ENCODE measurements around the gene ATAT1.
A peak's percentile ranks its signal among the peaks of the same experiment; 100 is the strongest.

The ATAT1 gene

GRCh38 chr6:30684386-30685156, 57.9 kb downstream of the ATAT1 start:
- peak; percentile 56 to 58 for DNase-seq

DNA sequence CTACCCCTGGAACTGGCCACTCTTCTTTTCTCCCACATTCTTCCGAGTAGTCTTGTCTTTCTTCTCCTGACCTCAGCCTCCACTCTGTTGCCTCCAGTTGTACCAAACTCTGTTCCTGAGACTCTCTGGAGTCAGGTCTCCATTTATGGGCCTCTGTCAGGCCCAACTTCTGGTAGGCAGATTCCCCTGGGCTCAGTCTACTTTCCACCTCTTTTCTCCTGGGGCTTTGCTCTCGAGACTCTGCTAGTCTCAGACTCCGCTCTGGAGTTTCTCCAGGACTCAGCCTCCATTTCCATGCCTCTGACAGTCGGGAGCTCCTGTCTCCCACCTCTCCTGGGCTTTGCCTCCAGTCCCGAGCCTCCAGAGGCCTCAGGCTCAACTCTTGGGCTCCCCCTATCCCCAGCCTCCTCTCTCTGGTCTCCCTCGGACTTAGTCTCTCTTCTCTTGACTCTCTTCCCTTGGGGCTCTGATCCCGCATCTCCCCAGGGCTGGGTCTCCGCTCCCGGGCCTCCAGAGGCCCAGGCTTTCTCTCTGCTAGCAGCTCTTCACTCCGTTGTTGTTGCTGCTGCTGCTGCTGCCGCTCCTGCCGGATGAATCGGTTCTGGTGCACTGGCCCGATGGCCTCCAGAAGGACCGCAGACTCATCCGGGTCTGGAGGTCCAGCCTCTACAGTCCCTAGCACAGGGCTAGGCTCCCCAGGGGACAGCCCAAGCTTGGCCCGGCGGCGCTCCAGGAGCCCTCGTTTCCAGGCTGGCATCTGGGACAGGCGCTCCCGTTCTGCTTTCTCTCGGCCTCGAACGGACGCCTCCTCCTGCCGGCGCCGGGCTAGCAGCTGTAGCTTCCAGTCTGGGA, 58.7 kb downstream of the ATAT1 start:
- peak in 1 of 2 donors; percentile 42 for DNase-seq

DNA sequence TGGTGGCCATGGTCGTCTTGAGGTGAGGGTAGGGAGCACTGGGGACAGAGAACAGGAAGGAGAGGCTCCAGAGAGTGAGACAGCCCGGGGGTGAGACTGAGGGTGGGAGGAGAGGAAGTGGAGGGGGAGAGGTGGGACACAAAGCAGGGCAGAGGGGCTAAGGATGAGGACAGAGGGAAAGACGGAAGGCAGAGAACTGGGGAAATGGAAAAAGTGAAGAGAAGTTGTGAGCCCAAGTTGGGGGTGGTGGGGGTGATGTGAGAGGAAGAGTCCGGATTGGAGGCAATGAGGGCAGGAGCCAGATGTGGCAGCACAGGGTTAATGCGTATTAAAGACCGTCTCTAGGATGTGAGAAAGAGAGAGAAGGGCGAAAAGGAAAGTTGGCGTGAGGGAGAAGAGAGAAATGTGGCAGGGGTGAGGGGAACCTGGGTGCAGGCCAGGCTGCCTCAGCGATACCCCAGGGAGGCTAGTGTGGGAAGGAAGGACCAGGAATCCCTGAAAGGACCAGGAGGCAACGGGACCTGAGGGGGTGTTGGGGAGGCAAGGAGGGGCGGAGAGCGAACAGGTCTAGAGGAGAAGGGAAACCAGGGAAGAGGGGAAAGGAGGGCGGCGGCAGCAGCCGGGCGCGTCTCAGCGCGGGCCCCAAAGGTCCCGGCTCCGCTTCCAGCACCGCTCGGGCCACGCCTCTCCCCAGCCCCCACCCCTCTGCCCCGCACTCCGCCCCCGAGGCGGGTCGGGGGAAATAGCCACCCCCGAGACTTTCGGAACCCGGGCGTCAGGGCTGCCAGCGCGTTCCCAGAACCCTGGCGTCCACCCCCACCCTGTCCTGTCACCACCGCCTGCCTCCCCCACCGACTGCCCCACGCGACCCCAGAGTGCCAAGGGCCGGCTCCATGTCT, 59.6 kb downstream of the ATAT1 start, which contains the start of gene PPP1R18:
Gene PPP1R18 (minus strand): TSS at position 637 of the 899 bp plus-strand sequence. CDS start 627 bp downstream, at position 10.
- DNase-seq, result peak; percentile 80 to 83

DNA sequence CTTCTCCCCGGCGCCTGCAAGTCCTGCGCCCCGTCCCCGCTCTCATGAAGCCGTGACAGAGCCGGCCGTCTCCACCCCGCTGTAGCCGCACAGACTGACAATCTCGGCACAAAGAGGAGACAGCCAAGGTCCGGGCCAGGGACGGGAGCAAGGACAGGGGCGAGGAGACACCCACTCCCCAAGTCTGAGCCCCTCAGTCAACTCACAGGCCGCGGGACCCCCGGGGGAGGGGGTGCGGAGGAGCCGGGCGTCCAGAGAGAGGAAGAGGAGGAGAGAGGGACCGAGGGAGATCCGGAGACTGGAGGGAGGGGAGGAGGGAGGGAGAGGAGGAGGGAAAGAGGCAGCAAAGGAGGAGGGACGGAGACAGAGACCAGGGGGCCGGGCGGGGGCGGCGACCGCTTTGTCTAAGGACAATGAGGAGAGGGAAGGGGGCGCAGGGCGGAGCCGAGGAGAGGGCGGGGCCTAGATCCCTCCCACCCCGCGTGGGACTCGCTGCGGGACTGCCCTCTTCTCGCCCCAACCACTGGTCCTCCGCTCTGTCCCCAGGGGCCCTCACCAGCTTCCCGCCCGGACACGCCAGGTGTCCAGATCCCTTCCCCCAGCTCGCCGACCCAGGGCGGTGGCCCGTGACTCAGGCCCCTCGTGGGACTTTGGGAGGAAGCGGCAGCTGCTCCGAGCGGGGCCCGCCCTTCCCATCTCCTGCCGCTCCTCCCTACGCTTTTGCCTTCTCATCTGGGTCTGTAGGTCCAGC, 60.4 kb downstream of the ATAT1 start:
- DNase-seq, result peak; percentile 79 to 88

DNA sequence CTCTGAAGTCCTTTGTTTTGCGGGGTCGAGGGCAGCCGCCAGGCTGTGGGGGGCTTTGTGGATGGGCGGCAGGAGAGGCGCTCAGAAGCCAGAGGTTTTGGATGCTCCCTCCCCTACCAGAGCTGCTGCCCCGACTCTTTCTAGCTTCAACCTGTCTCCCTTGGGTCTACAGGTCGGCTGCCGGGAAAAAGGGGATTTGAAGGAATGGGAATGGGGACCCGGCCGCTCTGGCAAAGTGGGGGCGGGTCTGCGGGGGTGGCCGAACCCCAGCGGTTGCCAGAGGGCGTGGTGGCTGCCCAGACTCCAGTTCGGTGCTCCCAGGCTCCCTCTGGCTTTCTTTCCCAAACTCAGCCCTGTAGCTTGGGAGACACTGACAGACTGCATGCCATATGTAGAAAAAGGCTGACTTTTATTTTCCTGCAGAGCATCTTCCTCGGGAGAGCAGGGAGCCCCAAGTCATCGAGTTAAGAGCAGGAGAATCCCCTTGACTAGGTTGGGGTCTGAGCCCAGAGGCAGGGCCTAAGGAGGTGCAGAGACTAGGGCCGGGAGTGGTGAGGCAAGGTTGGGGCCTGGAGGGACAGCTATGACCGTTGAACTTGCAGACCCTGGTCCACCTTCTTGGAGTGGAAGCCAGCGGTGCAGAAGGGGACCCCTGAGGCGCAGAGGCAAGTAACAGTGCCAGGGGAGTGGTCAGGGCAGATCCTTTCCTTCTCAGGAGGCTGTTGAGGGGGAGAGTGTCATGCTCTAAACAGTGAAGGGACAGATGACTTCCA, 61.2 kb downstream of the ATAT1 start:
- DNase-seq, result no peak

GRCh38 chr6:30688569-30688968, 61.9 kb downstream of the ATAT1 start:
- DNase-seq, result peak in 1 of 2 donors; percentile 43

DNA sequence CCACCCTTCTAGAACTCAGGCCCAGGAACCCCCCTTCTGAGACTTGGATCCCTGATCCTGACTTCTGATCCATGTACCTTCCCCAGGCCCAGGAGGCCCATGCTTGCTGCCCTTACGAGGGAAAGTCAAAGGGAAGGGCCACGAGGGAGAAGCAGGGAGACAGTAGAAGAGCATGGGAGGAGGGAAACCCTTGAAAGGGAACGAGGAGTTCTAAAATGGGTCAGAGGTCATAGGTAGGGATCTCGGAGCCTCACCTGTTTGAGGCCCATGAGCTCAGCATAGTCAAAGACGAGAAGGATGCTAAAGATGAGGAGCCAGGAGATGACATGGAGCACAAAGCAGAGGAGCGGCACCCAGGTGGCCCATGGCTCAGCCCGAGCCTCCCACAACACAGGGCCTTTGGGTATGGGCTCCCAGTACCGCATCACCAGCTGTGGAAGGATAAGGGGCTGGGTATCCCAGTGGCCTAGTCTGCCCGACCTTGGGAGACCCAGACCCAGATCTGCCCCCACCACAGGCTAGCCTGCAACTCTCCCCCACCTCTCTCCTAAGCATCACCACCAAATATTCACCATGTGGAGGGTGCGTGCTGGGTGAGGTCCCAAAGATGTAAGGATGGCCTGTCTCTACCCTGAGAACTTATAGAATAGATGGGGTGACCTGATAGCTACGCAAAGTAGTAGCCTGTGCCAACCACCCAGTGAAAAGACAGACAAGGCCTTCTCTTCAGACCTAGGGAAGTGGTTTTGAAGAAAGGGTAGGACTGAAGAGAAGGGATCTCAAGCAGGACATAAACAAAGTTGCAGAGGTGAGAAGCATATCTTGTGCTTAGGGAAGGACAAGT, 62.6 kb downstream of the ATAT1 start:
- DNase-seq, result no peak

DNA sequence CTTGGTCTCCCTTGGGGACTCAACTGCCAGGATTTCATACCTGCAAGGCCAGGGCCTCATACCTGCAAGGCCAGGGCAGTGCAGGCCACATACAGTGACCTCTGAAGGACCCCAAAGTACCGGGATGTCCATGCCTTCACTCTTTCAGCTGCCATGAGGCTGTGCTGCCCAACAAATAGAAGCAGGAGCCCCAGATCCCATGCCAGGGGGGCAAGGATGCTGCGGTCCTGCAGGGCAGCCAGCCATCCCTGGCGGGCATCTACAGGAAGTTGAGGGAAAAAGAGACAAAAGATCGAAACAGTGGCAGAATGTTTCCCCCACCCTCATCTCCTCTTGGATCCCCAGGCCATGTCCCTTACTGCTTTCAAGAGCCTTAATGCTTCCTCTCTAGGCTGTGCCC, 63.3 kb downstream of the ATAT1 start:
- DNase-seq, result no peak

DNA sequence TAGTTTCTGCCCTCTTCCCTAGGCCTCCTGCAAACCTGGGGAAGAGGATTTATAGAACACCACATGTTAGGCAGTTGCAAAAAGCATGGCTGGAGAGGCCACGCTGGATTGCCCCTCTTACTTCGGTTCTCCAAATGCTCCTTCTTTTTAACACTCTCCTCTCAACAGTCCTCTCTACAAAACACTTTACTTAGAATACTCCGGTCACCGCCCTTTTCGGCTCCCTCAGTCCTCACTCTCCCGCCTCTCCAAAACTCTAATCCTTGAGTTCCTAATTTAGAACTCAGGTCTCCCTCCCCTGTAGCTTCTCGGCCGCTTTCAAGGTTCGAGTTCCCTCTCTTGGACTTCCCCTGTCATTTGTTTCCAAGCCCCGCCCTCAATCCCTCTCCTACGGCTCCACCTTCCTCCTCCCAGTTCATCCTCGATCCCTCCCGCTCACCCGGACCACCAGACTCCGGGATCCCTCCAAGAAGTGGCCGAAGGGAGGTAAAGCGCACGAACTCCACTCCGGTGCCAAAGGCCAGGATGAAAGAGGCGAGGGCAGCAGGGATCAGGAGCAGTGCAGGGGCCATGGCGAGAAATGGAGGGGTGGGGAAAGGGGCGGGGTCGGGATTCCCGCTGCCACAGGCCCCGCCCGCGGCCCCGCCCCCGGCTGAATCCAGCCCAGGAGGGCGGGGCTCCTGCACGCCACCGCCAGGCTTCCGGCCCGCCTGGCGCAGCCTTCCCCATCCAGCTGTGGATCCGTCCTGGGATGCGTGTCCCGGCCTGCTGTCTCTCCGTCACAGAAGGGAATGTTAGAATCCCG, 63.9 kb downstream of the ATAT1 start, which contains the start of gene NRM:
Gene NRM (minus strand): TSS at position 582 of the 805 bp plus-strand sequence. CDS start 10 bp downstream, at position 572.
- peak; percentile 59 to 69 for DNase-seq

DNA sequence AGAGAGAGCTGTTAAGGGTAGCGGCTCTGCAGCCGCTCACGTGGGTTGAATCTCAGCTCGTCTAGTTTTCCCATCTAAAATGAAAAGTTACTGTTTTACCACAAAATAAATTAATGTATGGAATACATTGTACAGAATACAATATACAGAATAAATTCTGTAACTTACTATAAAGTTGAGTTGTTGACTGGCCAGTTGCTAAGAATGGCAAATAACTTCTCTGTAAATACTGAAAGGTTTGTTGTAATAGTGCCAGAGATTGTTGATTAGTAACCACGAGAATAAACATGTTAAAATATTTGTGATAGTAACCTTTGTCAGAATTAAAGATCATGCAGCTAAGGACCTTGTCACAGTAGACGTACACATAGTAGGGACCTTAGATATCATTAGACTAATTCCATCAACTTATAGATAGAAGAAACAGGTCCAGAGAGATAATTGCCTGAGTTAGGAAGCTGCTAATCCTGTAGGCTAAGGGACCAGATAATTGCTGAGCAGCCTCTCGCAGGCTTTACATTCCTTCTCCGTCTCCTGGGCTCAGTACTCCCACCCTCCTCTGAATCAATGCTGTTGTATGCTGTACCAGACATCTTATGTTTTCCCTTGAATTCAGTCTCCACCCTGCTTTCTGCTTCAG, 64.7 kb downstream of the ATAT1 start:
- DNase-seq, result no peak
